ENCODE results near the gene TOP1. TPM values are rescaled to one million over a fixed set of nuclear protein-coding genes. Genes with fewer than 3 reads are reported as not detected.

TOP1 gene
- total and polyA plus RNA-seq, 12 donors = 19.6 to 96.6 (median 27.3) TPM

DNA sequence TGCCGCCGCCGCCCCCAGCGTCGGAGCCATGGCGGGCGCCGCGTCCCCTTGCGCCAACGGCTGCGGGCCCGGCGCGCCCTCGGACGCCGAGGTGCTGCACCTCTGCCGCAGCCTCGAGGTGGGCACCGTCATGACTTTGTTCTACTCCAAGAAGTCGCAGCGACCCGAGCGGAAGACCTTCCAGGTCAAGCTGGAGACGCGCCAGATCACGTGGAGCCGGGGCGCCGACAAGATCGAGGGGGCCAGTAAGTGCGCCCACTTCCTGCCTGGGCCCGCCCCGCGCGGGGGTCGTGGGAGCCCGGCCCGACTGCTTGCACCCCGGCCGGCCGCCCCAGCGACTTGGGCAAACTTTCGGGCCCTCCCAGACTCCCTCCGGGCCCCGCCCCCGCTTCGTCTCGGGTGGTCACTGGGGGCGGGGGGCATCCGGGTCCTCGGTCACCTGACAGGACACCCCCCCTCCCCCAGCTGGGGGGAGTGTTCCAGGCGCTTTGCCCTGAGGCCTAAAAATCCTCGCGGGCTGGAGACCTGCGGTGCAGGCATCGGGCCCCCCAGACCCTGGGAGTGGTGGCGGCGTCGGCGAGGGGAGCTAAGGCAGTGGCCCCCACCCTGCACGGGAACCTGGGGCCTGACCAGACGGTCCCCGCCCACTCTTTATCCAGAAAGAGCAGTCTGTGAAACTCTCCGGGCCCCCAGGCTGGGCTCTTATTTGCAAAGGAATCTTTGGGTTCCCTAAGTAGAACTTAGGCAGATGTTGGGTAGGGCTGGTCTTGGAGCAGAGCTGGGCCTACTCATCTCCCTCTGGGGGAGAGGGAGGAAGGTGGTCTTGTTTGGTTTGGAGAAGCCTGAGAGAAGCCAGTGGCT is 109.2 kb downstream of the TOP1 start:
- DNase-seq = peak; percentile 69 to 84 (median 77)

GRCh38 chr20:41138475-41139226 is 110.0 kb downstream of the TOP1 start:
- H3K9me3 ChIP-seq (replicated peaks in 1 of 3) = no peaks in the 10 kb centered on the region
- peak overlapping the region in 2 of 4 donors; percentile 80 to 94 for H3K4me3 ChIP-seq
- no peaks in the 10 kb centered on the region for H3K36me3 ChIP-seq (replicated peaks in 1 of 2)
- intact Hi-C loops (cut with DNase I) = no loop called here
- WGBS, 4 donors = 26 to 37% (median 30%) methylated on average over 11 to 12 of the region's 12 CpGs
- peaks cover 0 to 59% of the 10 kb centered on the region in 2 donors for H3K4me1 ChIP-seq (replicated peaks in 1 of 2)
- H3K27ac ChIP-seq = peak overlapping the region in 4 of 5 donors; percentile 91 to 97 (median 94)
- TF ChIP-seq POLR2A (IDR thresholded peaks at IDR 0.05) = no peak
- TF ChIP-seq, protein P1, sequence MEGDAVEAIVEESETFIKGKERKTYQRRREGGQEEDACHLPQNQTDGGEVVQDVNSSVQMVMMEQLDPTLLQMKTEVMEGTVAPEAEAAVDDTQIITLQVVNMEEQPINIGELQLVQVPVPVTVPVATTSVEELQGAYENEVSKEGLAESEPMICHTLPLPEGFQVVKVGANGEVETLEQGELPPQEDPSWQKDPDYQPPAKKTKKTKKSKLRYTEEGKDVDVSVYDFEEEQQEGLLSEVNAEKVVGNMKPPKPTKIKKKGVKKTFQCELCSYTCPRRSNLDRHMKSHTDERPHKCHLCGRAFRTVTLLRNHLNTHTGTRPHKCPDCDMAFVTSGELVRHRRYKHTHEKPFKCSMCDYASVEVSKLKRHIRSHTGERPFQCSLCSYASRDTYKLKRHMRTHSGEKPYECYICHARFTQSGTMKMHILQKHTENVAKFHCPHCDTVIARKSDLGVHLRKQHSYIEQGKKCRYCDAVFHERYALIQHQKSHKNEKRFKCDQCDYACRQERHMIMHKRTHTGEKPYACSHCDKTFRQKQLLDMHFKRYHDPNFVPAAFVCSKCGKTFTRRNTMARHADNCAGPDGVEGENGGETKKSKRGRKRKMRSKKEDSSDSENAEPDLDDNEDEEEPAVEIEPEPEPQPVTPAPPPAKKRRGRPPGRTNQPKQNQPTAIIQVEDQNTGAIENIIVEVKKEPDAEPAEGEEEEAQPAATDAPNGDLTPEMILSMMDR (IDR thresholded peaks at IDR 0.05) = no peak
- DNase-seq = peak in 2 of 7 donors; percentile 29 to 45
- no peaks in the 10 kb centered on the region for H3K27me3 ChIP-seq

More for the DNA sequence above, 109.2 kb downstream of the TOP1 start:
- peak overlapping the region in 4 of 5 donors; percentile 91 to 97 (median 94) for H3K27ac ChIP-seq
- TF ChIP-seq, protein P1 (IDR thresholded peaks at IDR 0.05) = no peak
- TF ChIP-seq POLR2A (IDR thresholded peaks at IDR 0.05) = no peak
- intact Hi-C loops (cut with DNase I) = no loop called here
- H3K9me3 ChIP-seq (replicated peaks in 1 of 3) = no peaks in the 10 kb centered on the region
- H3K36me3 ChIP-seq (replicated peaks in 1 of 2) = no peaks in the 10 kb centered on the region
- H3K4me1 ChIP-seq (replicated peaks in 1 of 2) = peaks cover 0 to 54% of the 10 kb centered on the region in 2 donors
- peak overlapping the region; percentile 5 to 94 (median 44) for H3K4me3 ChIP-seq
- H3K27me3 ChIP-seq = no peaks in the 10 kb centered on the region
- 1 to 5% (median 3%) methylated on average over 4 to 66 of the region's 66 CpGs for WGBS, 4 donors

GRCh38 chr20:41139227-41140093 is 110.8 kb downstream of the TOP1 start:
- DNase-seq = no peak
- Histone ChIP-seq H3K36me3 (replicated peaks in 1 of 2) (no peaks in the 10 kb centered on the region), H3K9me3 (replicated peaks in 1 of 3) (no peaks in the 10 kb centered on the region), H3K27ac (peak overlapping the region in 3 of 5 donors; percentile 94 to 97 (median 95)), H3K4me3 (peak overlapping the region in 1 of 4 donors; percentile 94), H3K27me3 (no peaks in the 10 kb centered on the region), H3K4me1 (replicated peaks in 1 of 2) (peaks cover 0 to 62% of the 10 kb centered on the region in 2 donors)
- WGBS, 4 donors = 66 to 70% (median 68%) methylated on average over 5 of the region's 5 CpGs
- intact Hi-C loops (cut with DNase I) = no loop called here
- TF ChIP-seq, protein P1 (IDR thresholded peaks at IDR 0.05) = no peak
- TF ChIP-seq POLR2A (IDR thresholded peaks at IDR 0.05) = no peak
